Neural cell (in vitro differentiated cells): ENCODE results near the gene LY6G6D. TPM values are rescaled to one million over a fixed set of nuclear protein-coding genes. Genes with fewer than 3 reads are reported as not detected.

Experiments
- H2AFZ ChIP-seq: fragments of 200-600, 300-800 bp; sonication (generic), shearing (Covaris generic); 2 replicates; pipeline ENCODE4 v1.6.0; 2014; ENCODE audit warnings: low read depth, mild to moderate bottlenecking, antibody characterized with exemption, low read length, moderate library complexity
- H3F3A ChIP-seq: fragments of 200-600 bp; shearing (Covaris generic); 2 replicates; pipeline ENCODE4 v1.6.1; 2016; ENCODE audit warnings: mild to moderate bottlenecking, moderate library complexity, mixed read lengths, antibody characterized with exemption, low read length; ENCODE audit not compliant: insufficient read depth, poor library complexity, severe bottlenecking
- H3K27ac ChIP-seq: fragments of 200-600, 300-800 bp; sonication (generic), shearing (Covaris generic); 2 replicates; pipeline ENCODE4 v1.5.1; 2014; ENCODE audit warnings: mild to moderate bottlenecking, low read length, moderate library complexity
- H3K27me3 ChIP-seq: fragments of 300-800, 200-600 bp; sonication (generic), shearing (Covaris generic); 2 replicates; pipeline ENCODE4 v1.6.0; 2014; ENCODE audit warnings: mild to moderate bottlenecking, low read depth, low read length, moderate library complexity; ENCODE audit not compliant: insufficient read depth
- H3K36me3 ChIP-seq: fragments of 300-800, 200-600 bp; sonication (generic), shearing (Covaris generic); 2 replicates; pipeline ENCODE4 v1.5.1; 2014; ENCODE audit warnings: mild to moderate bottlenecking, antibody characterized with exemption, low read length, moderate library complexity; ENCODE audit not compliant: insufficient read depth
- H3K4me2 ChIP-seq: fragments of 300-800, 200-600 bp; sonication (generic), shearing (Covaris generic); 2 replicates; pipeline ENCODE4 v1.6.0; 2014; ENCODE audit warnings: mild to moderate bottlenecking, low read length
- H3K4me3 ChIP-seq: fragments of 300-800, 200-600 bp; sonication (generic), shearing (Covaris generic); 2 replicates; pipeline ENCODE4 v1.5.1; 2014; ENCODE audit warnings: mild to moderate bottlenecking, low read length, moderate library complexity
- H3K79me2 ChIP-seq: fragments of 200-600 bp; shearing (Covaris generic); replicated peaks from 2 replicates; pipeline ENCODE4 v1.6.0; 2014; ENCODE audit warnings: mild to moderate bottlenecking, low read length, moderate library complexity; ENCODE audit not compliant: insufficient read depth
- H3K9ac ChIP-seq: fragments of 300-800, 200-600 bp; sonication (generic), shearing (Covaris generic); 2 replicates; pipeline ENCODE4 v1.6.1; 2016; ENCODE audit warnings: mild to moderate bottlenecking, low read length, mixed read lengths
- H3K9me2 ChIP-seq: fragments of 200-600 bp; shearing (Covaris generic); 2 replicates; pipeline ENCODE4 v1.6.1; 2016; ENCODE audit warnings: mild to moderate bottlenecking, low read length, mixed read lengths; ENCODE audit not compliant: insufficient read depth
- H3K9me3 ChIP-seq: fragments of 200-600, 300-800 bp; sonication (generic), shearing (Covaris generic); 2 replicates; pipeline ENCODE4 v1.6.1; 2016; ENCODE audit warnings: mild to moderate bottlenecking, mixed run types, low read length, moderate library complexity, mixed read lengths
- H4K20me1 ChIP-seq: fragments of 200-600 bp; shearing (Covaris generic); 2 replicates; pipeline ENCODE4 v1.6.1; 2016; ENCODE audit warnings: mild to moderate bottlenecking, mixed run types; ENCODE audit not compliant: insufficient read depth
- CTCF ChIP-seq: fragments of 450-650 bp; IDR thresholded peaks from 2 replicates; pipeline ENCODE4 v1.5.1; 2014; ENCODE audit warnings: antibody characterized with exemption, mild to moderate bottlenecking, moderate library complexity; ENCODE audit not compliant: poor library complexity, severe bottlenecking
- EP300 ChIP-seq: fragments of 450-650 bp; conservative IDR thresholded peaks from 2 replicates; pipeline ENCODE4 v1.6.1; 2014; ENCODE audit warnings: antibody characterized with exemption, mild to moderate bottlenecking, moderate library complexity; ENCODE audit not compliant: poor library complexity, severe bottlenecking
- EZH2 ChIP-seq: fragments of 200-600, 300-800 bp; shearing (Covaris generic), sonication (generic); IDR thresholded peaks from 2 replicates; pipeline ENCODE4 v1.6.1; 2014; ENCODE audit warnings: antibody characterized with exemption, low read length, borderline replicate concordance, mild to moderate bottlenecking; ENCODE audit not compliant: insufficient read depth, poor library complexity, severe bottlenecking
- MXI1 ChIP-seq: fragments of 450-650 bp; conservative IDR thresholded peaks from 2 replicates; pipeline ENCODE4 v1.6.1; 2014; ENCODE audit warnings: antibody characterized with exemption, mild to moderate bottlenecking; ENCODE audit not compliant: poor library complexity, severe bottlenecking
- POLR2AphosphoS5 ChIP-seq: IDR thresholded peaks from 2 replicates; pipeline ENCODE4 v1.6.1; 2012
- RAD21 ChIP-seq: fragments of 450-650 bp; conservative IDR thresholded peaks from 2 replicates; pipeline ENCODE4 v1.6.1; 2014; ENCODE audit warnings: antibody characterized with exemption, mild to moderate bottlenecking, moderate library complexity
- REST ChIP-seq: IDR thresholded peaks from 2 replicates; pipeline ENCODE4 v1.6.1; 2012; ENCODE audit warnings: borderline replicate concordance
- SMC3 ChIP-seq: fragments of 450-650 bp; conservative IDR thresholded peaks from 2 replicates; pipeline ENCODE4 v1.6.1; 2014; ENCODE audit warnings: antibody characterized with exemption, mild to moderate bottlenecking, moderate library complexity; ENCODE audit not compliant: poor library complexity
- TAF1 ChIP-seq: IDR thresholded peaks from 2 replicates; pipeline ENCODE4 v1.6.1; 2012; ENCODE audit warnings: low read depth
- polyA plus RNA-seq: library from polyadenylated mRNA; depleted of rRNA; stranded (reverse); fragments of >200 nt; gene quantifications from 2 replicates; pipeline ENCODE4 v1.2.3, GENCODE V29; 2014

LY6G6D gene
- polyA plus RNA-seq, 1 donor from 2014 or later, result not detected

GRCh38 chr6:31732029-31732428 is 16.9 kb downstream of the LY6G6D start:
- H3K27ac ChIP-seq, result no peak overlapping the region
- H3K36me3 ChIP-seq, result no peaks in the 10 kb centered on the region
- TF ChIP-seq TAF1 (no peak), MXI1 (no peak), RAD21 (no peak), CTCF (no peak), SMC3 (no peak), REST (no peak), EZH2 (no peak), POLR2AphosphoS5 (no peak), EP300 (no peak)
- no peaks in the 10 kb centered on the region for H3F3A ChIP-seq
- H3K4me3 ChIP-seq, result no peak overlapping the region
- H3K27me3 ChIP-seq, result no peaks in the 10 kb centered on the region
- H4K20me1 ChIP-seq, result no peaks in the 10 kb centered on the region
- H3K9ac ChIP-seq, result no peak overlapping the region
- H3K9me3 ChIP-seq, result no peaks in the 10 kb centered on the region
- H3K4me2 ChIP-seq, result no peak overlapping the region
- H3K79me2 ChIP-seq, result peaks cover 24% of the 10 kb centered on the region
- no peaks in the 10 kb centered on the region for H3K9me2 ChIP-seq
- H2AFZ ChIP-seq, result no peak overlapping the region

DNA sequence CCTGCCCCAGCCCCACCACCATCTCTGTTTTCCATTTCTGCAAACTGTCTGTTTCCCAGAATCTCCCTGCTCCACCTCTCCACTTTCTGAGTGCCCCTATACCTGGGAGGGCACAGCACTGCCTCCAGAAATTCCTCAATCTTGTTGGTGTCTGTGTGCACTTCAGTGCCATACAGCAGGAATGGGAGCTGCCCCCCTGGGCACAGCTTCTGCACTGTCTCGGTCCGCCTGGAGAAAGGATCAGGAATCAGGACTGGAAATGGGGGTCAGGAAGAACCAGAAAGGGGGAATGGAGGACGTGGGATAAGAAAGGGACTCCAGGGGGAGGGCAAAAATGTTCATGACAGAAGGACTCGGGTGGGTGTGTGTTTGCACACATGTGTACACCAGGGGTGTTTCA is 18.6 kb downstream of the LY6G6D start:
- Histone ChIP-seq H4K20me1 (no peaks in the 10 kb centered on the region), H3K4me3 (no peak overlapping the region), H3K9me3 (no peaks in the 10 kb centered on the region), H3K9me2 (no peaks in the 10 kb centered on the region), H3K79me2 (peaks cover 23% of the 10 kb centered on the region), H3K36me3 (no peaks in the 10 kb centered on the region), H2AFZ (no peak overlapping the region), H3K27ac (no peak overlapping the region), H3K9ac (no peak overlapping the region), H3K27me3 (no peaks in the 10 kb centered on the region), H3K4me2 (no peak overlapping the region), H3F3A (no peaks in the 10 kb centered on the region)
- TF ChIP-seq RAD21 (no peak), SMC3 (no peak), TAF1 (no peak), POLR2AphosphoS5 (no peak), CTCF (no peak), REST (no peak)
